GM23248 (cell line): ENCODE results near the gene LPP.

Source experiments
- EZH2 ChIP-seq: fragments of 200-600 bp; sonication (generic); IDR thresholded peaks from 2 replicates; pipeline ENCODE4 v1.6.1; 2018; ENCODE audit warnings: antibody characterized with exemption, mild to moderate bottlenecking; ENCODE audit not compliant: insufficient read depth, poor library complexity, severe bottlenecking
- EZH2phosphoT487 ChIP-seq: fragments of 200-600 bp; sonication (generic); IDR thresholded peaks from 2 replicates; pipeline ENCODE4 v1.6.1; 2018; ENCODE audit warnings: antibody characterized with exemption, moderate library complexity, mild to moderate bottlenecking, low read depth; ENCODE audit not compliant: insufficient read depth

DNA sequence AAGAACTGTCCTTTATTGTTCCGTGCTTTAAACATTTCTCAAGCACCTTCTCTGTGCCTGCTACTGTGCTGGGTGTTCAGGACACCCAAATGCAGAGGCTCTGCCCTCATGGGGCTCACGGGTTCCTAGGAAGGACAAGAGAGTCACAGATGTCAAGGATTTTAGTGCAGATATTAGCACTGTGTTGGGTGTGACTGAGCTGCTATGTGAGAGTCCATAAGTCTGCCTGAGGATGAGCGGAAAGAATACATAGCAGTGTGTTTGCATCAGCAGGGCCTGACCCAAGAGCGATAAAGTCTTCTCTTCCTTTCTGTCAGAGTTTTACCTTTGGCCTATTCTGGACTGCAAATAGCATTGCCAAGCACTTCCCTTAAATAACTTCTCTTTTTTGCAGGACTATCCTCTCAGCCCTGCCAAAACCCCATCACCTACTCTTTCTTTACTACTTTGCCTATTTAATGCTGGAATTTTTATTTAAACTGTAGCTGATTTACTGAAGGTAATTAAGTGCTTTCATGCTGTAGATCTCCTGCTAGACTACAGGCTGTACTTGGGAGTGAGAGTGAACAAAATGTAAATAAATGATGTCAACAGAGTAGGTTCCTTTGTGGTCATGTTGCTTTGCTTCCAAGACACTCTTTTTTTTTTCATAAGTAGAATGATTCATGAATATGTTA is 558.4 kb downstream of the LPP start:
- TF ChIP-seq EZH2 (no peak), EZH2phosphoT487 (no peak)
